HepG2 (cell line): ENCODE measurements around the gene CLTCL1. TPM values are rescaled to one million over a fixed set of nuclear protein-coding genes. Genes with fewer than 3 reads are reported as not detected.
A peak's percentile ranks its signal among the peaks of the same experiment; 100 is the strongest.

Experiments
- BORCS8-MEF2B ChIP-seq: sonication (generic); formaldehyde crosslinking; IDR thresholded peaks from 2 replicates; pipeline ENCODE4 v1.8.0; 2022; ENCODE audit warnings: mild to moderate bottlenecking, missing genetic modification reagents
- LCORL ChIP-seq, 2 experiments: fragments of 450-650 bp in 1 of 2; sonication (generic) in 1 of 2; formaldehyde crosslinking in 1 of 2; IDR thresholded peaks; 2 replicates each; pipeline versions ENCODE4 v1.5.0 to v1.6.1; 2017 to 2020; ENCODE audit warnings: antibody characterized with exemption in 1 of 2, missing genetic modification reagents in 1 of 2
- SIX4 ChIP-seq: sonication (generic); formaldehyde crosslinking; IDR thresholded peaks from 2 replicates; pipeline ENCODE4 v1.4.0; 2020; ENCODE audit warnings: missing genetic modification reagents
- SMARCE1 ChIP-seq: fragments of 450-650 bp; IDR thresholded peaks from 2 replicates; pipeline ENCODE4 v1.6.1; 2017; ENCODE audit warnings: borderline replicate concordance
- TBP ChIP-seq: sonication (generic); formaldehyde crosslinking; IDR thresholded peaks from 2 replicates; pipeline ENCODE4 v1.5.0; 2020; ENCODE audit warnings: missing genetic modification reagents
- TOE1 ChIP-seq: sonication (generic); formaldehyde crosslinking; IDR thresholded peaks from 2 replicates; pipeline ENCODE4 v1.4.0; 2020; ENCODE audit warnings: mild to moderate bottlenecking, missing genetic modification reagents
- ZBTB8A ChIP-seq: sonication (generic); formaldehyde crosslinking; IDR thresholded peaks from 2 replicates; pipeline ENCODE4 v1.4.0; 2020; ENCODE audit warnings: mild to moderate bottlenecking, low read depth, missing genetic modification reagents, borderline replicate concordance
- ZNF234 ChIP-seq: sonication (generic); formaldehyde crosslinking; conservative IDR thresholded peaks from 2 replicates; pipeline ENCODE4 v1.5.1; 2020; ENCODE audit warnings: mild to moderate bottlenecking, missing genetic modification reagents
- ZNF431 ChIP-seq: sonication (generic); formaldehyde crosslinking; IDR thresholded peaks from 2 replicates; pipeline ENCODE4 v1.9.0; 2022; ENCODE audit warnings: missing genetic modification reagents, low read depth, mild to moderate bottlenecking, borderline replicate concordance
- ZNF543 ChIP-seq: sonication (generic); formaldehyde crosslinking; IDR thresholded peaks from 2 replicates; pipeline ENCODE4 v1.4.0; 2020; ENCODE audit warnings: mild to moderate bottlenecking, missing genetic modification reagents
- ZNF605 ChIP-seq: sonication (generic); formaldehyde crosslinking; IDR thresholded peaks from 2 replicates; pipeline ENCODE4 v1.8.0; 2022; ENCODE audit warnings: mild to moderate bottlenecking, missing genetic modification reagents
- ZNF644 ChIP-seq: IDR thresholded peaks from 2 replicates; pipeline ENCODE4 v1.6.1; 2016; ENCODE audit warnings: low read depth
- polyA plus RNA-seq, 8 experiments: library from polyadenylated mRNA; depleted of rRNA in 3 of 8; stranded (reverse) in 7 of 8; unstranded in 1 of 8; fragments of >200 nt; fragmentation: Illumina TruSeq in 4 of 8; extraction: Trizol in 4 of 8; gene quantifications; 2 replicates each; pipeline versions ENCODE4 v1.2.1 to v1.2.3, GENCODE V29; 2011 to 2016; ENCODE audit warnings: low read depth in 4 of 8, missing spikeins in 1 of 8, mixed read lengths in 1 of 8; ENCODE audit not compliant: insufficient read depth in 1 of 8
- total RNA-seq, 5 experiments: library from RNA; depleted of rRNA; stranded (reverse); fragments of >200 nt; fragmentation: Illumina TruSeq; extraction: Trizol; gene quantifications; 2 replicates each; pipeline ENCODE4 v1.2.3, GENCODE V29; 2016; ENCODE audit warnings: low read depth in 1 of 5
- TF ChIP-seq, protein P1 (sequence below): sonication (generic); formaldehyde crosslinking; IDR thresholded peaks from 2 replicates; pipeline ENCODE4 v1.5.1; 2020; ENCODE audit warnings: mild to moderate bottlenecking, missing genetic modification reagents, moderate library complexity
- TF ChIP-seq, protein P2 (sequence below), 2 experiments: sonication (generic) in 1 of 2; formaldehyde crosslinking in 1 of 2; IDR thresholded peaks; 2 replicates each; pipeline versions ENCODE4 v1.4.0 to v1.6.1; 2018 to 2020; ENCODE audit warnings: missing genetic modification reagents in 2 of 2, borderline replicate concordance in 1 of 2, low read depth in 1 of 2, mild to moderate bottlenecking in 1 of 2, missing biosample characterization in 1 of 2
- TF ChIP-seq, protein P3 (sequence below): sonication (generic); formaldehyde crosslinking; IDR thresholded peaks from 2 replicates; pipeline ENCODE4 v1.5.1; 2020; ENCODE audit warnings: missing genetic modification reagents, mild to moderate bottlenecking, borderline replicate concordance
- TF ChIP-seq, protein P4 (sequence below): sonication (generic); formaldehyde crosslinking; IDR thresholded peaks from 2 replicates; pipeline ENCODE4 v1.5.0; 2020; ENCODE audit warnings: missing genetic modification reagents, mild to moderate bottlenecking, borderline replicate concordance
- TF ChIP-seq, protein P5 (sequence below): sonication (generic); formaldehyde crosslinking; IDR thresholded peaks from 2 replicates; pipeline ENCODE4 v1.8.0; 2023; ENCODE audit warnings: mild to moderate bottlenecking, missing genetic modification reagents
- TF ChIP-seq, protein P6 (sequence below): sonication (generic); formaldehyde crosslinking; IDR thresholded peaks from 2 replicates; pipeline ENCODE4 v1.4.0; 2020; ENCODE audit warnings: missing genetic modification reagents

The CLTCL1 gene
- total and polyA plus RNA-seq, 2 of the 13 experiments (the other 11 are each of a cell fraction or from before 2014, with no cell fraction given), result 8.1 to 10.9 TPM

DNA sequence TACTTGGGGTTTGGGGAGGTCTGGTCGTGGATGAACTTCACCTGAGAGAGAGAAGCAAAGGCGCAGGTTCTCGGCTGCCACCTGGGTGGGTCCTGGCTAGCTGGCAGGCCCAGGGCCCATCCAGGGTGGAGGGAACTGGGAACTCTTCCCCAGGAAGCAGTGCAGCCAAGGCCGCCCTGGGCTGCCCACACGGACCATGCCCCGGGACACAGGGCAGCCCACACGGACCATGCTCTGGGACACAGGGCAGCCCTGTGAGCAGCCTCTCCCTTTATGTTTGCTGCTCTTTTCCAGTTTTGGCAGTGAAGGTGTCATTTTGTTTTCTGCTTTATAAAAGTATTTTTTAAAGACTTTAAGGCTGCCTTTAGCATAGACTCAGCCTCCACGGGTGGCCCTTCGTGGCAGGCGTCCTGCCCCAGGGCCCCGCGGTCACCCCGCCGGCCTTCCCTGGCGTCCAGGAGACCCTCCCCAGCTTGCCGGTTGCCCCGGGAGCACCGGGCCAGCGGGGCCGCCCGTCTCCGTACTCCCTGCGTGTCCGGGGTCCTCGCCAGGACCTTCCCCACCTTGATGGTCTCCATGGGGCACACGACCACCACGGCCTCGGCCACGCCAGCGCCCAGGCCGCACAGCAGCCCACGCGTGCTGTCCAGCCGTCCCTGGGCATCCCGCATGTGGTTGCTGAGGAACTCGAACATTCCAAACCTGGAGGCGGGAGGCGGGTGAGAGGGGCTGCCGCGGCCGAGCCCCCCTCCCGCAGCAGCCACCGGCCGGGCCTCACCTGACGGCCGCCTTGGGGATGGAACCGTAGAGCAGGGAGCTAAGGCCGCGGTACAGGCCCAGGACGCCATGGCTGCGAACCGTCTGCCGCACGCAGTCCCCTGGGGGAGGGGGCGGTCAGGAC is 114.1 kb downstream of the CLTCL1 start (continued):
- TF ChIP-seq, protein P1, sequence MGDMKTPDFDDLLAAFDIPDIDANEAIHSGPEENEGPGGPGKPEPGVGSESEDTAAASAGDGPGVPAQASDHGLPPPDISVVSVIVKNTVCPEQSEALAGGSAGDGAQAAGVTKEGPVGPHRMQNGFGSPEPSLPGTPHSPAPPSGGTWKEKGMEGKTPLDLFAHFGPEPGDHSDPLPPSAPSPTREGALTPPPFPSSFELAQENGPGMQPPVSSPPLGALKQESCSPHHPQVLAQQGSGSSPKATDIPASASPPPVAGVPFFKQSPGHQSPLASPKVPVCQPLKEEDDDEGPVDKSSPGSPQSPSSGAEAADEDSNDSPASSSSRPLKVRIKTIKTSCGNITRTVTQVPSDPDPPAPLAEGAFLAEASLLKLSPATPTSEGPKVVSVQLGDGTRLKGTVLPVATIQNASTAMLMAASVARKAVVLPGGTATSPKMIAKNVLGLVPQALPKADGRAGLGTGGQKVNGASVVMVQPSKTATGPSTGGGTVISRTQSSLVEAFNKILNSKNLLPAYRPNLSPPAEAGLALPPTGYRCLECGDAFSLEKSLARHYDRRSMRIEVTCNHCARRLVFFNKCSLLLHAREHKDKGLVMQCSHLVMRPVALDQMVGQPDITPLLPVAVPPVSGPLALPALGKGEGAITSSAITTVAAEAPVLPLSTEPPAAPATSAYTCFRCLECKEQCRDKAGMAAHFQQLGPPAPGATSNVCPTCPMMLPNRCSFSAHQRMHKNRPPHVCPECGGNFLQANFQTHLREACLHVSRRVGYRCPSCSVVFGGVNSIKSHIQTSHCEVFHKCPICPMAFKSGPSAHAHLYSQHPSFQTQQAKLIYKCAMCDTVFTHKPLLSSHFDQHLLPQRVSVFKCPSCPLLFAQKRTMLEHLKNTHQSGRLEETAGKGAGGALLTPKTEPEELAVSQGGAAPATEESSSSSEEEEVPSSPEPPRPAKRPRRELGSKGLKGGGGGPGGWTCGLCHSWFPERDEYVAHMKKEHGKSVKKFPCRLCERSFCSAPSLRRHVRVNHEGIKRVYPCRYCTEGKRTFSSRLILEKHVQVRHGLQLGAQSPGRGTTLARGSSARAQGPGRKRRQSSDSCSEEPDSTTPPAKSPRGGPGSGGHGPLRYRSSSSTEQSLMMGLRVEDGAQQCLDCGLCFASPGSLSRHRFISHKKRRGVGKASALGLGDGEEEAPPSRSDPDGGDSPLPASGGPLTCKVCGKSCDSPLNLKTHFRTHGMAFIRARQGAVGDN, result peak; percentile 74
- TF ChIP-seq BORCS8-MEF2B (CRISPR knock-in tag) (no peak), LCORL (IDR thresholded peaks at IDR 0.05) (no peak), LCORL (CRISPR knock-in tag; IDR thresholded peaks at IDR 0.05) (no peak), TBP (CRISPR knock-in tag) (no peak), SMARCE1 (no peak), TOE1 (no peak), ZNF644 (CRISPR knock-in tag) (no peak), ZNF543 (CRISPR knock-in tag) (0 out of 2 replicates have a peak, but pooled peaks have one; percentile 15), ZNF234 (no peak), ZNF605 (CRISPR knock-in tag) (no peak), SIX4 (CRISPR knock-in tag) (no peak), ZNF431 (CRISPR knock-in tag) (no peak), ZBTB8A (0 out of 2 replicates have a peak, but pooled peaks have one; percentile 29)
- TF ChIP-seq, protein P2, sequence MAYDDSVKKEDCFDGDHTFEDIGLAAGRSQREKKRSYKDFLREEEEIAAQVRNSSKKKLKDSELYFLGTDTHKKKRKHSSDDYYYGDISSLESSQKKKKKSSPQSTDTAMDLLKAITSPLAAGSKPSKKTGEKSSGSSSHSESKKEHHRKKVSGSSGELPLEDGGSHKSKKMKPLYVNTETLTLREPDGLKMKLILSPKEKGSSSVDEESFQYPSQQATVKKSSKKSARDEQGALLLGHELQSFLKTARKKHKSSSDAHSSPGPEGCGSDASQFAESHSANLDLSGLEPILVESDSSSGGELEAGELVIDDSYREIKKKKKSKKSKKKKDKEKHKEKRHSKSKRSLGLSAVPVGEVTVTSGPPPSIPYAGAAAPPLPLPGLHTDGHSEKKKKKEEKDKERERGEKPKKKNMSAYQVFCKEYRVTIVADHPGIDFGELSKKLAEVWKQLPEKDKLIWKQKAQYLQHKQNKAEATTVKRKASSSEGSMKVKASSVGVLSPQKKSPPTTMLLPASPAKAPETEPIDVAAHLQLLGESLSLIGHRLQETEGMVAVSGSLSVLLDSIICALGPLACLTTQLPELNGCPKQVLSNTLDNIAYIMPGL (CRISPR knock-in tag; IDR thresholded peaks at IDR 0.05; ENCODE audit: borderline replicate concordance in 1 of 2, low read depth in 1 of 2), result peak in 1 of 2 experiments; percentile 72; a peak in 2 of 4 replicates
- TF ChIP-seq, protein P3, sequence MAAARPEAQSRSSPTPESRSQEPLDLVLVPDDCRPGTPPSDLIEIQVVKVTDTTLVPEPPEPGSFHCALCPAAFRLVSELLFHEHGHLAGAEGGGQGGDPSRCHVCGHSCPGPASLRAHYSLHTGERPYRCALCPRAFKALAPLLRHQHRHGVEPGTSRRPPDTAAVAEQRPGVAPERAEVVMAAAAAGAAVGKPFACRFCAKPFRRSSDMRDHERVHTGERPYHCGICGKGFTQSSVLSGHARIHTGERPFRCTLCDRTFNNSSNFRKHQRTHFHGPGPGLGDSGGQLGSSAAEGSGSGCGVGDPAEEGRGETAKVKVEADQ (CRISPR knock-in tag), result no peak
- TF ChIP-seq, protein P4, sequence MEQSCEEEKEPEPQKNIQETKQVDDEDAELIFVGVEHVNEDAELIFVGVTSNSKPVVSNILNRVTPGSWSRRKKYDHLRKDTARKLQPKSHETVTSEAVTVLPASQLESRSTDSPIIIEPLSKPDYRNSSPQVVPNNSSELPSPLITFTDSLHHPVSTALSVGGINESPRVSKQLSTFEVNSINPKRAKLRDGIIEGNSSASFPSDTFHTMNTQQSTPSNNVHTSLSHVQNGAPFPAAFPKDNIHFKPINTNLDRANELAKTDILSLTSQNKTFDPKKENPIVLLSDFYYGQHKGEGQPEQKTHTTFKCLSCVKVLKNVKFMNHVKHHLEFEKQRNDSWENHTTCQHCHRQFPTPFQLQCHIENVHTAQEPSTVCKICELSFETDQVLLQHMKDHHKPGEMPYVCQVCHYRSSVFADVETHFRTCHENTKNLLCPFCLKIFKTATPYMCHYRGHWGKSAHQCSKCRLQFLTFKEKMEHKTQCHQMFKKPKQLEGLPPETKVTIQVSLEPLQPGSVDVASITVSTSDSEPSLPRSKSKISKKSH, result peak; percentile 73
- TF ChIP-seq, protein P5, sequence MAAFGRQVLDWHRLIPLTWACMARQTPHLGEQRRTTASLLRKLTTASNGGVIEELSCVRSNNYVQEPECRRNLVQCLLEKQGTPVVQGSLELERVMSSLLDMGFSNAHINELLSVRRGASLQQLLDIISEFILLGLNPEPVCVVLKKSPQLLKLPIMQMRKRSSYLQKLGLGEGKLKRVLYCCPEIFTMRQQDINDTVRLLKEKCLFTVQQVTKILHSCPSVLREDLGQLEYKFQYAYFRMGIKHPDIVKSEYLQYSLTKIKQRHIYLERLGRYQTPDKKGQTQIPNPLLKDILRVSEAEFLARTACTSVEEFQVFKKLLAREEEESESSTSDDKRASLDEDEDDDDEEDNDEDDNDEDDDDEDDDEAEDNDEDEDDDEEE (CRISPR knock-in tag), result no peak; the same call in 1 of the 2 replicates
- TF ChIP-seq, protein P6, sequence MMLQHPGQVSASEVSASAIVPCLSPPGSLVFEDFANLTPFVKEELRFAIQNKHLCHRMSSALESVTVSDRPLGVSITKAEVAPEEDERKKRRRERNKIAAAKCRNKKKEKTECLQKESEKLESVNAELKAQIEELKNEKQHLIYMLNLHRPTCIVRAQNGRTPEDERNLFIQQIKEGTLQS (CRISPR knock-in tag), result no peak
